ENCODE data around the gene PROX1.

DNA sequence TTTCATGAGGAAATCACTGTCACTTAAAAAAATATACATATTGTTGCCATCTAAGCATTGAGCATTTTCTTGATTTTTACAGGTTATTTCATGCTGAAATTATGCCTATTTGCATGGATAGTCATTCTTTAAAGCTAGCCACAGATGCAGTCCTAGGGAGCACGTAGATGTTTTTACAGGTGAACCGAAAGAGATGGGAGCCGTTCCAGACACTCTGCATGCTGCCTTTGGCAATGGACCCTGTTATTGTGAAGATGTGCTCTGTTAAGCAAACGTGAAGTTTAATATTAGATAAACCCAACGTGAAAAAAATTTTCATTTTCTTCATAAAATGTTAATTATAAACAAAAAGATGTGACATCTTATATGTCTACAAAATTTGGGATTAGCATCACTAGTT, 7.1 kb downstream of the PROX1 start:
- TF ChIP-seq TEAD4 (IDR thresholded peaks at IDR 0.05; ENCODE audit: low read depth, low read length) (no peak), CTCF (IDR thresholded peaks at IDR 0.05; ENCODE audit: control extremely low read depth in 1 of 3, insufficient read depth in 1 of 3, low read depth in 1 of 3, low read length in 3 of 3) (no peak), SUZ12 (IDR thresholded peaks at IDR 0.05; ENCODE audit: low read length) (no peak), USF2 (IDR thresholded peaks at IDR 0.05; ENCODE audit: low read length) (no peak), ATF2 (IDR thresholded peaks at IDR 0.05; ENCODE audit: low read length) (no peak), RAD21 (IDR thresholded peaks at IDR 0.05 in 1 of 2, conservative IDR thresholded peaks at IDR 0.05 in 1 of 2; ENCODE audit: low read depth in 2 of 2, low read length in 2 of 2) (no peak), TCF12 (IDR thresholded peaks at IDR 0.05; ENCODE audit: low read depth, low read length) (no peak), HDAC2 (IDR thresholded peaks at IDR 0.05; ENCODE audit: borderline replicate concordance in 1 of 2, low read depth in 2 of 2, low read length in 2 of 2) (no peak), POLR2AphosphoS5 (IDR thresholded peaks at IDR 0.05; ENCODE audit: low read depth, low read length) (no peak), EZH2 (IDR thresholded peaks at IDR 0.05; ENCODE audit: low read depth, low read length, severe bottlenecking) (no peak), RXRA (IDR thresholded peaks at IDR 0.05; ENCODE audit: insufficient read depth, low read depth, low read length) (no peak), SP1 (IDR thresholded peaks at IDR 0.05; ENCODE audit: low read depth, low read length) (no peak), POLR2A (IDR thresholded peaks at IDR 0.05; ENCODE audit: control extremely low read depth in 1 of 2, low read depth in 2 of 2, low read length in 2 of 2) (no peak), EP300 (IDR thresholded peaks at IDR 0.05; ENCODE audit: borderline replicate concordance in 1 of 2, low read depth in 2 of 2, low read length in 2 of 2) (no peak)
